Gastrocnemius medialis (tissue), 4 donors: ENCODE results near the gene DPYSL5. TPM values are rescaled to one million over a fixed set of nuclear protein-coding genes. Genes with fewer than 3 reads are reported as not detected.

Source experiments
- ATAC-seq, 2 donors: fragments of 150-250 bp; one replicate each; pipeline ENCODE4 v1.9.1; 2016
- DNase-seq, 2 donors: peaks; one replicate each; pipeline ENCODE4 v3.0.0-alpha.2; 2019
- H3K27ac ChIP-seq, 4 donors: fragments of 200-600 bp; sonication (generic); 1 replicate in 1 of 4; 2 replicates in 3 of 4; pipeline ENCODE4 v1.5.1; 2016 to 2018; ENCODE audit warnings: mild to moderate bottlenecking in 2 of 4, moderate library complexity in 1 of 4
- H3K27me3 ChIP-seq, 3 donors: fragments of 200-600 bp; sonication (generic) in 2 of 3; 1 replicate in 1 of 3; 2 replicates in 2 of 3; pipeline versions ENCODE4 v1.5.1 to v1.6.0; 2016 to 2019; ENCODE audit warnings: mild to moderate bottlenecking in 1 of 3, moderate library complexity in 1 of 3
- H3K36me3 ChIP-seq, 2 donors: fragments of 200-600 bp; sonication (generic) in 1 of 2; one replicate each; pipeline ENCODE4 v1.5.1; 2017 to 2018
- H3K4me1 ChIP-seq, 2 donors: fragments of 200-600 bp; sonication (generic) in 1 of 2; one replicate each; pipeline ENCODE4 v1.5.1; 2016 to 2017; ENCODE audit warnings: mild to moderate bottlenecking in 2 of 2
- H3K4me3 ChIP-seq, 4 donors: fragments of 200-600 bp; sonication (generic) in 3 of 4; 1 replicate in 1 of 4; 2 replicates in 3 of 4; pipeline ENCODE4 v1.5.1; 2016 to 2019; ENCODE audit warnings: mild to moderate bottlenecking in 2 of 4
- H3K9me3 ChIP-seq, 3 donors: fragments of 200-600 bp; sonication (generic) in 2 of 3; 1 replicate in 1 of 3; 2 replicates in 2 of 3; pipeline ENCODE4 v1.5.1; 2016 to 2019
- CTCF ChIP-seq, 5 experiments: fragments of 450-650 bp in 3 of 5; fragments of 200-600 bp in 2 of 5; sonication (generic) in 2 of 5; IDR thresholded peaks in 4 of 5; conservative IDR thresholded peaks in 1 of 5; 1 replicate in 4 of 5; 2 replicates in 1 of 5; pipeline ENCODE4 v1.5.1; 2016 to 2019; ENCODE audit warnings: antibody characterized with exemption in 5 of 5, mild to moderate bottlenecking in 3 of 5, moderate library complexity in 3 of 5
- POLR2A ChIP-seq, 2 donors: fragments of 450-650 bp; IDR thresholded peaks; one replicate each; pipeline ENCODE4 v1.6.1; 2017; ENCODE audit warnings: antibody characterized with exemption in 2 of 2, mild to moderate bottlenecking in 2 of 2, moderate library complexity in 2 of 2
- in situ Hi-C, 4 donors: fragments of 200-750 bp; cut with MboI; loops; one replicate each; pipeline versions ENCODE4 v1.15.0 to v1.8.0; 2017; ENCODE audit warnings: low sequenced_read_pairs in 4 of 4
- intact Hi-C: fragments of 100-400 bp; cut with DNase I; formaldehyde crosslinking; loops from one replicate; pipeline ENCODE4 v1.15.1; 2023; ENCODE audit warnings: low total_unique reads
- total RNA-seq, 4 donors: library from RNA; depleted of rRNA; stranded (reverse); fragments of >200 nt; gene quantifications; one replicate each; pipeline versions ENCODE4 v1.1.0 to v1.2.3, GENCODE V29; 2016

Gene DPYSL5
- total RNA-seq, 4 donors from 2014 or later: not detected

DNA sequence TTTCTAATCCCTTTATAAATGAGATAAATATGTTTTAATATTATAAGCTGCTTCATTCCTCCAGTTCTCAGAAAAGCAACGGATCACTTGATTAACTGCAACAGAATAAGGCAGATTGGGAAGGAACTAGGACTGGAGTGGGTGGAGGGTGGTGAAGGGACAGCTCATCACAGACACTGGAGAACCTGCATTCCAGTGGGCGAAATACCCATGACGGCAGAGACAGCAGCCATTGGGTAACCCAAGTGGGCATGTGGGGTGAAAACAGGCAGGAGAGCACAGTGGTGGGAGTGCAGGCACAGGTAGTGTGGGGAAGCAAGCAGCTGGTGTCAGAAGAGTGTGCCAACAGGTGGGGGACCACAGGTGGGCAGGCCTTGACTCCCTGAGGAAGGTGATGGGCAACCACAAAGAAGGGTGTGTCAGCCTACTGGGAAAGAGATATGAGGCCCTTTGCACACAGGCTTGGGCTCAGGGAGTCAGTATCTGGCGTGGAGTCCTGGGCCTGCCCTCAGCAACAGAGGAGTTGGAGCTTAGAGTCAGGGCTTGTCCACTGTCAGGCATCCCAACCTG lies 27.2 kb downstream of the DPYSL5 start:
- H3K4me3 ChIP-seq: no peak overlapping the region
- H3K27ac ChIP-seq: no peak overlapping the region
- no peaks in the 10 kb centered on the region for H3K27me3 ChIP-seq
- intact Hi-C loops (no loop called here), in situ Hi-C loops (no loop called here)
- no peak for TF ChIP-seq POLR2A (IDR thresholded peaks at IDR 0.05)
- TF ChIP-seq CTCF (IDR thresholded peaks at IDR 0.05 in 4 of 5, conservative IDR thresholded peaks at IDR 0.05 in 1 of 5): no peak
- DNase-seq (no peak), ATAC-seq (no peak)
- no peaks in the 10 kb centered on the region for H3K9me3 ChIP-seq
- H3K36me3 ChIP-seq: no peaks in the 10 kb centered on the region
- H3K4me1 ChIP-seq: no peaks in the 10 kb centered on the region

- no peak for ATAC-seq
These were observed 27.9 kb downstream of the DPYSL5 start for GRCh38 chr2:26875808-26876207.

GRCh38 chr2:26876260-26876659 lies 28.3 kb downstream of the DPYSL5 start:
- no peak overlapping the region for H3K4me3 ChIP-seq
- intact Hi-C loops (no loop called here), in situ Hi-C loops (no loop called here)
- TF ChIP-seq CTCF (IDR thresholded peaks at IDR 0.05 in 4 of 5, conservative IDR thresholded peaks at IDR 0.05 in 1 of 5) (no peak), POLR2A (IDR thresholded peaks at IDR 0.05) (no peak)
- no peaks in the 10 kb centered on the region for H3K9me3 ChIP-seq
- no peaks in the 10 kb centered on the region for H3K27me3 ChIP-seq
- H3K27ac ChIP-seq: no peak overlapping the region
- ATAC-seq: no peak
- no peaks in the 10 kb centered on the region for H3K4me1 ChIP-seq
- H3K36me3 ChIP-seq: no peaks in the 10 kb centered on the region
- no peak for DNase-seq

More at GRCh38 chr2:26875808-26876207, 27.9 kb downstream of the DPYSL5 start:
- DNase-seq: no peak
- H3K27me3 ChIP-seq: no peaks in the 10 kb centered on the region
- intact Hi-C loops (no loop called here), in situ Hi-C loops (no loop called here)
- no peak overlapping the region for H3K4me3 ChIP-seq
- no peaks in the 10 kb centered on the region for H3K36me3 ChIP-seq
- no peaks in the 10 kb centered on the region for H3K4me1 ChIP-seq
- TF ChIP-seq CTCF (IDR thresholded peaks at IDR 0.05 in 4 of 5, conservative IDR thresholded peaks at IDR 0.05 in 1 of 5): no peak
- TF ChIP-seq POLR2A (IDR thresholded peaks at IDR 0.05): no peak
- no peak overlapping the region for H3K27ac ChIP-seq
- H3K9me3 ChIP-seq: no peaks in the 10 kb centered on the region

DNA sequence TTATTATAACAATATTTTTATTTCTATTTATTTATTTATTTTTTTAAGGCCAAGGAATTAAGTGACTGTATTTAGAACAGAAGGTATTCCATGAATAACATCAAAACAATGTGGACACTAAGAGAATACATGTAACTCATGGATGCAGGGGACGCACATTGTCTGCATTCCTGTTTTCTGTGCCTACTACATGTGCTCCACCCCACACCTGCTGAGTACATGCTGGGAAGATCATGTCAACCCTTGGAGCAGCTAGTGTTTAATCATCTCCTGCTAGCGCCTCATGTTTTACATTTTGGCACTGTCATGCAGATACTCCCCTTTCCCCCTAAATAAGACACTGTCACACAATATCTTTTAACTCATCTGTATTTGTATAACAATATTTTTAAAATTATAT lies 29.3 kb downstream of the DPYSL5 start:
- no peak overlapping the region for H3K27ac ChIP-seq
- no peaks in the 10 kb centered on the region for H3K27me3 ChIP-seq
- no peak for DNase-seq
- no peaks in the 10 kb centered on the region for H3K36me3 ChIP-seq
- in situ Hi-C loops (no loop called here), intact Hi-C loops (no loop called here)
- no peak for TF ChIP-seq POLR2A (IDR thresholded peaks at IDR 0.05)
- TF ChIP-seq CTCF (IDR thresholded peaks at IDR 0.05 in 4 of 5, conservative IDR thresholded peaks at IDR 0.05 in 1 of 5): no peak
- no peaks in the 10 kb centered on the region for H3K4me1 ChIP-seq
- H3K4me3 ChIP-seq: no peak overlapping the region
- no peaks in the 10 kb centered on the region for H3K9me3 ChIP-seq
- ATAC-seq: no peak

- H3K27me3 ChIP-seq: no peaks in the 10 kb centered on the region
- H3K4me1 ChIP-seq: no peaks in the 10 kb centered on the region
- ATAC-seq (no peak), DNase-seq (no peak)
- intact Hi-C loops (no loop called here), in situ Hi-C loops (no loop called here)
- H3K4me3 ChIP-seq: no peak overlapping the region
- H3K9me3 ChIP-seq: no peaks in the 10 kb centered on the region
- no peak for TF ChIP-seq POLR2A (IDR thresholded peaks at IDR 0.05)
- no peak for TF ChIP-seq CTCF (IDR thresholded peaks at IDR 0.05 in 4 of 5, conservative IDR thresholded peaks at IDR 0.05 in 1 of 5)
- H3K36me3 ChIP-seq: no peaks in the 10 kb centered on the region
- no peak overlapping the region for H3K27ac ChIP-seq
These were observed 32.2 kb downstream of the DPYSL5 start for GRCh38 chr2:26880161-26880560.
